ENCODE results near the gene ANKRD53.

Gene ANKRD53

GRCh38 chr2:70978341-70979179, at the start of gene ANKRD53:
TSS of gene ANKRD53 (plus strand) at chr2:70978630. CDS start at chr2:70978646, 16 bp downstream.
- no peak for DNase-seq

GRCh38 chr2:70930371-70931329, 47.8 kb upstream of the ANKRD53 start:
- no peak for DNase-seq

GRCh38 chr2:70931376-70932000, 46.9 kb upstream of the ANKRD53 start:
- no peak for DNase-seq

GRCh38 chr2:70932631-70933230, 45.7 kb upstream of the ANKRD53 start:
- DNase-seq = no peak

- DNase-seq = no peak
These were observed 43.4 kb upstream of the ANKRD53 start for GRCh38 chr2:70934981-70935380.

- no peak for DNase-seq
These were observed 42.8 kb upstream of the ANKRD53 start, which contains the start of gene ATP6V1B1 for GRCh38 chr2:70935468-70936164. TSS of gene ATP6V1B1 (plus strand) at chr2:70935900. CDS start at chr2:70935955, 55 bp downstream.

- DNase-seq = no peak
These were observed 42.1 kb upstream of the ANKRD53 start for GRCh38 chr2:70936165-70936978.

GRCh38 chr2:70936979-70937811, 41.2 kb upstream of the ANKRD53 start:
- no peak for DNase-seq

DNA sequence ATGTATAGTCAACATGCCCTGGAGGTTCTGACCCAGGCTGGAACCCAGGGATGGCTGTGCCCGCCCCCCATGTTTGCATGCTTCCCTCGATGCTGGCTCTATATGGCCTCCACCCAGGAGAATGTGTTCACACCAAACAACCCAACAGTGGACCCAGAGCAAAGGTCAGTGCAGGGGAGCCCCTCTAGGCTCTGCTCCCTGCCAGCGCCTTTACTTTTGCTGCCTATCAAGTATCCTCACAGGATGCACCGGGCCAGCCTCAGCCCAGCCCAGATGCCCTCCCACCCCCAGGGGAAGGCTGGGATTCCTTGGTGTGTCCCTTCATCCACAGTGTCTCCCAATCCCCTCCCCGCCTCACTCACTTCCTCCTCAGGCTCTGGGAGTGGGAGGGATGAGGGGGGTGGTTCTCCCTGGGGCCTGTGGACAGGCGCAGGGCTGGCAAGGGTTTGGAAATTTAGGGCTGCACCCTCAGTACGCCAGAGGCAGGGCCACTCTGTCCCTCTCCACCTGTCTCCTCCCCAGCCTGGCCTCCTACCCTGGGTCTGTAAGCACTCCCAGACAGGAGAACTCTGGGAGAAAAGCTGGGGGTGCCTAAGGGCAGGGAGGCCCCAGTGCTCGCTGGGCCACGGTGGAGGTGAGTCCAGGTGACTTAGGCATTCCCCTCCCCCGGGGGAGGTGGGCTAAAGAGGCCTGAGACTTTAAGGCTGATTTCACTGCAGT, 40.4 kb upstream of the ANKRD53 start:
- no peak for DNase-seq

DNA sequence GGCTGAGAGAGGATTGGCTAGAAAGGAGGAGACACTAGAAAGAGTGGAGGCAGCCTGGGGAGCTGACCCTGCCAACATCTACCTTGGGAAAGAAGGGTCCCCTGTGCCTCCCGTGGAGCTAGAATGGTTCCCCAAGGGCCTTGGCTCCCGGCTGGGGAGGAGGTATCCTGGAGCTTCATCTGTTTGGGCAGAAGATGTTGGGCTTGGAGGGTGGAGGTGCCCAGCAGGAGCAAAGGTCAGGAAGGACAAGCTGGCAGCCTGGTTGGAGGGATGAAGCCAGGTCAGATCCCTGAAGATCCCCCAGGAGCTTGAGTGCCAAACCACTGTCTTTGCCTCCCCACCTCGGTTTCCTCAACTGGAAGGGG, 39.9 kb upstream of the ANKRD53 start:
- DNase-seq = no peak

GRCh38 chr2:70939001-70939838, 39.2 kb upstream of the ANKRD53 start:
- DNase-seq = no peak

- DNase-seq = no peak
These were observed 38.4 kb upstream of the ANKRD53 start for GRCh38 chr2:70939839-70940580.

DNA sequence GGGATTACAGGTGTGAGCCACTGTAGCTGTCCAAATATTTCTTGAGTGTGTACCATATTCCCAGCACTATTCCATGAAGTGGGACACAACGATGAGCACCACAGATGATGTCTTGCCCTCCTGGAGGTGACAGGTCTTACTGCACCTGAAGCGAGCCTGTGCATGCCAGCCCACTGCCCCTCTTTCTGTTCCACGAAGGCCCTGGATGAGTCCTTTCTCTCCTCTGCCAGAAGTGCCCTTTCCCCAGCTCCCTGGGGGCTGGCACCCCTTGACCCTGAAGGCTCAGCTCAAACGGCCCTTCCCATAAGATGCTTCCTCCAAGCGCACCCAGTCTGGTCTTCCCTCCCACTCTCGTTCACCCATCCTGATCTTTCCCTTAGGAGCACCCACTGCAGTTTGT, 37.2 kb upstream of the ANKRD53 start:
- DNase-seq = no peak

GRCh38 chr2:70941701-70942100, 36.7 kb upstream of the ANKRD53 start:
- no peak for DNase-seq

- no peak for DNase-seq
These were observed 35.8 kb upstream of the ANKRD53 start for GRCh38 chr2:70942396-70943204.

DNA sequence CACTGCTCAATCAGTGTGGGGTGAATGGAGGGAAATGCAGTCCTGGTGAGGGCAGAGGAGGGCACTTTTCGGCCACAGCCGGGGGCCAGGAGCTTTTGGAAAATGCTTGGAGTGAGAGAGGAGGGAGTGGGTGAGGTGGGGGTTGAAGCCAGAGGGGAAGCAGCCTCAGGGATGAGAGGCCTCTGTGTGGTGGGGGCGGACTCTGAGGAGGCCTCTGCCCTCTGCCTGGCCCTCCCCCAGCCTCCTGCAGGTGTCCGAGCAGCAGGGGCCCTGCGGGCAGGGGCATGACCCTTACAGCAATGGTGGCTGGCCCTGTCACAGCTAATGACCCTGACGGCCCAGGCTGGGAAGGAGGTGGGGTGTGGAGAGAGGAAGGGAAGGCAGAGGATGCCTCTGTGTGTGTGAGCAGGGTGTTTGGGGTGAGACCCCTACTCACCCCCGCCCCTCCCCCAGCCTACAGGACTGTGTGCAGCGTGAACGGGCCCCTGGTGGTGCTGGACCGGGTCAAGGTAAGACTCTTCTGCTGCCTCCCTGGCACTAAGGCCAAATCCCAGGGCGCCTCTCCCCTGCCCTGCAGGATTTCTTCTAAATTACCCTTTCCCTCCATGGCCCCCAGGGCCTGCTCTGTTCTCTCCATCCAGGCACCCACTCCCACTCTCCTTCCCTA, 35.1 kb upstream of the ANKRD53 start:
- DNase-seq = no peak
